ENCODE data around the gene MORN1. TPM values are rescaled to one million over a fixed set of nuclear protein-coding genes. Genes with fewer than 3 reads are reported as not detected.

Gene MORN1
- total RNA-seq, 1 experiment from 2014 or later, result 47.8 TPM

GRCh38 chr1:2320006-2320405 is 71.3 kb downstream of the MORN1 start:
- CTCF ChIA-PET, result no interaction called here
- no peak for TF ChIP-seq EZH2 (IDR thresholded peaks at IDR 0.05; ENCODE audit: low read depth)
- no peak for TF ChIP-seq CTCF (conservative IDR thresholded peaks at IDR 0.05)
- POLR2A ChIA-PET (ENCODE audit: unreplicated experiment), result no interaction called here
- H4K20me1 ChIP-seq (ENCODE audit: insufficient read depth), result no peaks in the 10 kb centered on the region
- DNase-seq, result no peak
- no peak overlapping the region for H2AFZ ChIP-seq
- no peaks in the 10 kb centered on the region for H3K79me2 ChIP-seq (ENCODE audit: low read depth)
- H3K9me3 ChIP-seq (ENCODE audit: insufficient read depth, low read depth), result no peaks in the 10 kb centered on the region
- BruUV-seq (replicated peaks), result no TSS peak
- no peak overlapping the region for H3K4me2 ChIP-seq
- intact Hi-C loops (cut with micrococcal nuclease; ENCODE audit: unreplicated experiment), result no loop called here
- H3K4me1 ChIP-seq (replicated peaks; ENCODE audit: insufficient read depth), result peaks cover 24% of the 10 kb centered on the region
- H3K9me2 ChIP-seq (ENCODE audit: insufficient read depth), result no peaks in the 10 kb centered on the region
- H3K36me3 ChIP-seq (ENCODE audit: low read depth), result no peaks in the 10 kb centered on the region
- no peak overlapping the region for H3K27ac ChIP-seq
- no peak overlapping the region for H3K4me3 ChIP-seq
- peaks cover 9% of the 10 kb centered on the region for H3K27me3 ChIP-seq (ENCODE audit: insufficient read depth, low read depth)
- peaks cover 13% of the 10 kb centered on the region; the same call in 1 of the 2 replicates for H3F3A ChIP-seq (ENCODE audit: insufficient read depth, low read depth)

GRCh38 chr1:2319291-2319690 is 72.1 kb downstream of the MORN1 start:
- H3K4me2 ChIP-seq, result no peak overlapping the region
- H4K20me1 ChIP-seq (ENCODE audit: insufficient read depth), result no peaks in the 10 kb centered on the region
- BruUV-seq (replicated peaks), result no TSS peak
- no peak for DNase-seq
- ChIA-PET POLR2A (ENCODE audit: unreplicated experiment) (no interaction called here), CTCF (no interaction called here)
- H3F3A ChIP-seq (ENCODE audit: insufficient read depth, low read depth), result peaks cover 13% of the 10 kb centered on the region; the same call in 1 of the 2 replicates
- no peaks in the 10 kb centered on the region for H3K36me3 ChIP-seq (ENCODE audit: low read depth)
- intact Hi-C loops (cut with micrococcal nuclease; ENCODE audit: unreplicated experiment), result loop anchor here (10.0 kb wide), 1 partner anchor 216 kb away; the partner anchor contains the start of gene HES5
- TF ChIP-seq EZH2 (IDR thresholded peaks at IDR 0.05; ENCODE audit: low read depth) (no peak), CTCF (conservative IDR thresholded peaks at IDR 0.05) (no peak)
- H3K4me3 ChIP-seq, result no peak overlapping the region
- peaks cover 5% of the 10 kb centered on the region; the same call in 1 of the 2 replicates for H3K27me3 ChIP-seq (ENCODE audit: insufficient read depth, low read depth)
- H3K9me2 ChIP-seq (ENCODE audit: insufficient read depth), result no peaks in the 10 kb centered on the region
- H3K79me2 ChIP-seq (ENCODE audit: low read depth), result no peaks in the 10 kb centered on the region
- H3K27ac ChIP-seq, result no peak overlapping the region
- no peak overlapping the region for H2AFZ ChIP-seq
- peaks cover 24% of the 10 kb centered on the region for H3K4me1 ChIP-seq (replicated peaks; ENCODE audit: insufficient read depth)
- no peaks in the 10 kb centered on the region for H3K9me3 ChIP-seq (ENCODE audit: insufficient read depth, low read depth)

- Histone ChIP-seq H2AFZ (no peak overlapping the region), H3K9me3 (ENCODE audit: insufficient read depth, low read depth) (no peaks in the 10 kb centered on the region), H3K9me2 (ENCODE audit: insufficient read depth) (no peaks in the 10 kb centered on the region), H3K4me2 (no peak overlapping the region), H3K27ac (no peak overlapping the region), H3K4me1 (replicated peaks; ENCODE audit: insufficient read depth) (peaks cover 29% of the 10 kb centered on the region), H3K27me3 (ENCODE audit: insufficient read depth, low read depth) (no peaks in the 10 kb centered on the region), H3K4me3 (no peak overlapping the region), H3F3A (ENCODE audit: insufficient read depth, low read depth) (peaks cover 16% of the 10 kb centered on the region; the same call in 1 of the 2 replicates), H3K36me3 (ENCODE audit: low read depth) (no peaks in the 10 kb centered on the region), H3K79me2 (ENCODE audit: low read depth) (no peaks in the 10 kb centered on the region), H4K20me1 (ENCODE audit: insufficient read depth) (no peaks in the 10 kb centered on the region)
- DNase-seq, result no peak
- intact Hi-C loops (cut with micrococcal nuclease; ENCODE audit: unreplicated experiment), result loop anchor here (10.0 kb wide), 1 partner anchor 216 kb away; the partner anchor contains the start of gene HES5
- no peak for TF ChIP-seq CTCF (conservative IDR thresholded peaks at IDR 0.05)
- TF ChIP-seq EZH2 (IDR thresholded peaks at IDR 0.05; ENCODE audit: low read depth), result no peak
- ChIA-PET CTCF (no interaction called here), POLR2A (ENCODE audit: unreplicated experiment) (no interaction called here)
- BruUV-seq (replicated peaks), result no TSS peak
Measured at GRCh38 chr1:2318314-2319278, 72.8 kb downstream of the MORN1 start.
